Panc1 (cell line): ENCODE measurements around the gene CPD. TPM values are rescaled to one million over a fixed set of nuclear protein-coding genes. Genes with fewer than 3 reads are reported as not detected.

Experiments used
- ATAC-seq: fragments of 200-7000 bp; cut with Tn5 transposase; 2 replicates; pipeline ENCODE4 v1.9.1; 2020; ENCODE audit warnings: mild to moderate bottlenecking, moderate library complexity
- BruUV-seq: library from RNA; stranded (reverse); fragments of 400-500 nt; replicated peaks from 2 replicates; lab custom pipeline; 2021; lab: Mats Ljungman, UMichigan
- CTCF ChIA-PET: fragments of 300-600 bp; sonication (Branson Sonifier 250); formaldehyde crosslinking; loops from one replicate; lab custom pipeline; 2022; ENCODE audit warnings: antibody characterized with exemption; lab: Charles Lee
- POLR2A ChIA-PET: fragments of 300-600 bp; sonication (Branson Sonifier 250); formaldehyde crosslinking; loops from one replicate; lab custom pipeline; 2022; ENCODE audit warnings: antibody characterized with exemption; lab: Charles Lee
- DNase-seq: peaks from one replicate; pipeline ENCODE4 v3.0.0-alpha.2; 2010; ENCODE audit warnings: low read depth, low spot score
- H3K27ac ChIP-seq: 2 replicates; pipeline ENCODE4 v1.5.1; 2011; ENCODE audit warnings: mild to moderate bottlenecking, low read length, inconsistent platforms
- H3K27me3 ChIP-seq: fragments of 200-500 bp; sonication (Bioruptor generic); 2 replicates; pipeline ENCODE4 v1.6.0; 2014; ENCODE audit warnings: low read length, inconsistent platforms; ENCODE audit not compliant: control insufficient read depth, insufficient read depth
- H3K36me3 ChIP-seq: fragments of 200-500 bp; sonication (Bioruptor generic); 2 replicates; pipeline ENCODE4 v1.5.1; 2014; ENCODE audit warnings: inconsistent platforms, mild to moderate bottlenecking, low read length, moderate library complexity; ENCODE audit not compliant: control insufficient read depth, insufficient read depth
- H3K4me1 ChIP-seq: 2 replicates; pipeline ENCODE4 v1.5.1; 2011; ENCODE audit warnings: inconsistent platforms, mild to moderate bottlenecking, low read length, moderate library complexity; ENCODE audit not compliant: control insufficient read depth, insufficient read depth
- H3K4me3 ChIP-seq, 2 experiments: 2 replicates each; pipeline ENCODE4 v1.5.1; 2011 to 2012; ENCODE audit warnings: low read depth in 2 of 2, low read length in 2 of 2, mild to moderate bottlenecking in 2 of 2, inconsistent platforms in 1 of 2, moderate library complexity in 1 of 2
- H3K9me3 ChIP-seq: fragments of 200-500 bp; sonication (Bioruptor generic); 2 replicates; pipeline ENCODE4 v1.5.1; 2014; ENCODE audit warnings: low read depth, mild to moderate bottlenecking, inconsistent platforms, low read length, moderate library complexity; ENCODE audit not compliant: control insufficient read depth, insufficient read depth
- POLR2AphosphoS5 ChIP-seq: IDR thresholded peaks from 2 replicates; pipeline ENCODE4 v1.6.1; 2012; ENCODE audit warnings: mild to moderate bottlenecking, low read depth, low read length, moderate library complexity
- SIN3A ChIP-seq: IDR thresholded peaks from 2 replicates; pipeline ENCODE4 v1.6.1; 2012; ENCODE audit warnings: low read depth, mild to moderate bottlenecking, low read length, moderate library complexity, borderline replicate concordance; ENCODE audit not compliant: insufficient read depth
- TCF7L2 ChIP-seq: IDR thresholded peaks from 2 replicates; pipeline ENCODE4 v1.6.1; 2011; ENCODE audit warnings: mild to moderate bottlenecking, low read depth, low read length, inconsistent platforms
- in situ Hi-C: cut with HindIII; loops from 2 replicates; pipeline ENCODE4 v1.10.0; 2016; ENCODE audit warnings: low sequenced_read_pairs, low pct_unique_long_range_greater_than_20kb
- intact Hi-C: fragments of 100-400 bp; cut with micrococcal nuclease; formaldehyde crosslinking; loops from one replicate; pipeline ENCODE4 v1.10.0; 2022; ENCODE audit not compliant: unreplicated experiment
- total RNA-seq: library from RNA; stranded (reverse); gene quantifications from one replicate; pipeline ENCODE4 v1.2.1, GENCODE V29; 2021; ENCODE audit not compliant: unreplicated experiment
- TF ChIP-seq, protein P1 (sequence below): fragments of 450-650 bp; IDR thresholded peaks from 2 replicates; pipeline ENCODE4 v1.5.1; 2017; ENCODE audit warnings: mild to moderate bottlenecking
- TF ChIP-seq, protein P2 (sequence below), 2 experiments: IDR thresholded peaks; 2 replicates each; pipeline ENCODE4 v1.6.1; 2011 to 2012; ENCODE audit warnings: low read depth in 2 of 2, control low read depth in 1 of 2, low read length in 1 of 2, mild to moderate bottlenecking in 1 of 2, moderate library complexity in 1 of 2; ENCODE audit not compliant: insufficient read depth in 1 of 2

Gene CPD
- total RNA-seq, 1 experiment from 2014 or later: 93.0 TPM

- in situ Hi-C loops (no loop called here), intact Hi-C loops (no loop called here)
- DNase-seq (no peak), ATAC-seq (no peak)
- H3K4me1 ChIP-seq: no peaks in the 10 kb centered on the region
- no TSS peak for BruUV-seq
- H3K27me3 ChIP-seq: no peaks in the 10 kb centered on the region
- POLR2A ChIA-PET: no interaction called here
- CTCF ChIA-PET: interaction anchor here (0.6 to 0.7 kb wide), 2 partner anchors 37 to 166 kb away, joined by 3 read pairs; no protein-coding TSS in a partner anchor
- no peak overlapping the region for H3K4me3 ChIP-seq
- H3K36me3 ChIP-seq: peaks cover 5% of the 10 kb centered on the region
- no peaks in the 10 kb centered on the region for H3K9me3 ChIP-seq
- no peak overlapping the region for H3K27ac ChIP-seq
- no peak for TF ChIP-seq POLR2AphosphoS5
Observed at GRCh38 chr17:30514895-30515596, 136.3 kb downstream of the CPD start.

DNA sequence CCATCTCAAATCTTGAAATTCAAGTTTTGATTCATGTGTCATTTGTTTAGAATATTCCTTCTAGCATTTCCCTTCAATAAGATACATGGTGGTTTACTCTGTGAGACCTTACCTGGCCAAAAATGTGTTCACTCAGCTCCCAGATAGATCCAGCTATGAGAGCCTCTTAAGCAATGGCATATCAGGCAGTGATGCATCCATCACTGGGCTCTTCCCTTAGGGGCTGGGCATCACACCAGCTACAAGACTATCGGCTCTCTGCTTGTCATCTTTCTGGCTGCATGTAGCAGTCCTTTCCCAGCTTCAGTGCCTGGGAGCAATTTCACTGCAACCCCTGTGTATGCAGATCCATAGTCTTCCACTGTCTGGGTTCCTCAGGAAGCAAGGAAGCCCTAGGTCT, 139.1 kb downstream of the CPD start:
- ATAC-seq: no peak
- TF ChIP-seq, protein P1, sequence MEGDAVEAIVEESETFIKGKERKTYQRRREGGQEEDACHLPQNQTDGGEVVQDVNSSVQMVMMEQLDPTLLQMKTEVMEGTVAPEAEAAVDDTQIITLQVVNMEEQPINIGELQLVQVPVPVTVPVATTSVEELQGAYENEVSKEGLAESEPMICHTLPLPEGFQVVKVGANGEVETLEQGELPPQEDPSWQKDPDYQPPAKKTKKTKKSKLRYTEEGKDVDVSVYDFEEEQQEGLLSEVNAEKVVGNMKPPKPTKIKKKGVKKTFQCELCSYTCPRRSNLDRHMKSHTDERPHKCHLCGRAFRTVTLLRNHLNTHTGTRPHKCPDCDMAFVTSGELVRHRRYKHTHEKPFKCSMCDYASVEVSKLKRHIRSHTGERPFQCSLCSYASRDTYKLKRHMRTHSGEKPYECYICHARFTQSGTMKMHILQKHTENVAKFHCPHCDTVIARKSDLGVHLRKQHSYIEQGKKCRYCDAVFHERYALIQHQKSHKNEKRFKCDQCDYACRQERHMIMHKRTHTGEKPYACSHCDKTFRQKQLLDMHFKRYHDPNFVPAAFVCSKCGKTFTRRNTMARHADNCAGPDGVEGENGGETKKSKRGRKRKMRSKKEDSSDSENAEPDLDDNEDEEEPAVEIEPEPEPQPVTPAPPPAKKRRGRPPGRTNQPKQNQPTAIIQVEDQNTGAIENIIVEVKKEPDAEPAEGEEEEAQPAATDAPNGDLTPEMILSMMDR: no peak
- TF ChIP-seq SIN3A (no peak), TCF7L2 (no peak), POLR2AphosphoS5 (no peak)
- TF ChIP-seq, protein P2, sequence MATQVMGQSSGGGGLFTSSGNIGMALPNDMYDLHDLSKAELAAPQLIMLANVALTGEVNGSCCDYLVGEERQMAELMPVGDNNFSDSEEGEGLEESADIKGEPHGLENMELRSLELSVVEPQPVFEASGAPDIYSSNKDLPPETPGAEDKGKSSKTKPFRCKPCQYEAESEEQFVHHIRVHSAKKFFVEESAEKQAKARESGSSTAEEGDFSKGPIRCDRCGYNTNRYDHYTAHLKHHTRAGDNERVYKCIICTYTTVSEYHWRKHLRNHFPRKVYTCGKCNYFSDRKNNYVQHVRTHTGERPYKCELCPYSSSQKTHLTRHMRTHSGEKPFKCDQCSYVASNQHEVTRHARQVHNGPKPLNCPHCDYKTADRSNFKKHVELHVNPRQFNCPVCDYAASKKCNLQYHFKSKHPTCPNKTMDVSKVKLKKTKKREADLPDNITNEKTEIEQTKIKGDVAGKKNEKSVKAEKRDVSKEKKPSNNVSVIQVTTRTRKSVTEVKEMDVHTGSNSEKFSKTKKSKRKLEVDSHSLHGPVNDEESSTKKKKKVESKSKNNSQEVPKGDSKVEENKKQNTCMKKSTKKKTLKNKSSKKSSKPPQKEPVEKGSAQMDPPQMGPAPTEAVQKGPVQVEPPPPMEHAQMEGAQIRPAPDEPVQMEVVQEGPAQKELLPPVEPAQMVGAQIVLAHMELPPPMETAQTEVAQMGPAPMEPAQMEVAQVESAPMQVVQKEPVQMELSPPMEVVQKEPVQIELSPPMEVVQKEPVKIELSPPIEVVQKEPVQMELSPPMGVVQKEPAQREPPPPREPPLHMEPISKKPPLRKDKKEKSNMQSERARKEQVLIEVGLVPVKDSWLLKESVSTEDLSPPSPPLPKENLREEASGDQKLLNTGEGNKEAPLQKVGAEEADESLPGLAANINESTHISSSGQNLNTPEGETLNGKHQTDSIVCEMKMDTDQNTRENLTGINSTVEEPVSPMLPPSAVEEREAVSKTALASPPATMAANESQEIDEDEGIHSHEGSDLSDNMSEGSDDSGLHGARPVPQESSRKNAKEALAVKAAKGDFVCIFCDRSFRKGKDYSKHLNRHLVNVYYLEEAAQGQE (IDR thresholded peaks at IDR 0.05; ENCODE audit: insufficient read depth in 1 of 2, low read depth in 2 of 2, low read length in 1 of 2): no peak
- Histone ChIP-seq H3K27ac (no peak overlapping the region), H3K4me3 (no peak overlapping the region), H3K27me3 (no peaks in the 10 kb centered on the region), H3K36me3 (peaks cover 8% of the 10 kb centered on the region), H3K9me3 (no peaks in the 10 kb centered on the region), H3K4me1 (no peaks in the 10 kb centered on the region)
- ChIA-PET POLR2A (interaction anchor here (0.5 kb wide), 1 partner anchor 29 kb away, joined by 14 read pairs; no protein-coding TSS in a partner anchor), CTCF (no interaction called here)
- DNase-seq: no peak
- intact Hi-C loops: no loop called here
- no TSS peak for BruUV-seq
- in situ Hi-C loops: no loop called here

- ChIA-PET CTCF (interaction anchor here (0.6 kb wide), 1 partner anchor 67 kb away, joined by 6 read pairs; no protein-coding TSS in a partner anchor), POLR2A (no interaction called here)
- no TSS peak for BruUV-seq
Observed at GRCh38 chr17:30519166-30519565, 140.4 kb downstream of the CPD start.

More at GRCh38 chr17:30519166-30519565, 140.4 kb downstream of the CPD start:
- no peak for ATAC-seq
- Histone ChIP-seq H3K4me3 (no peak overlapping the region), H3K27me3 (no peaks in the 10 kb centered on the region), H3K9me3 (no peaks in the 10 kb centered on the region), H3K36me3 (peaks cover 7% of the 10 kb centered on the region), H3K27ac (no peak overlapping the region), H3K4me1 (no peaks in the 10 kb centered on the region)
- DNase-seq: no peak
- intact Hi-C loops: no loop called here
- in situ Hi-C loops: no loop called here
- TF ChIP-seq, protein P2 (IDR thresholded peaks at IDR 0.05; ENCODE audit: insufficient read depth in 1 of 2, low read depth in 2 of 2, low read length in 1 of 2): no peak
- no peak for TF ChIP-seq POLR2AphosphoS5
- no peak for TF ChIP-seq TCF7L2
